K562 (cell line): Measurements from ENCODE around the gene GAA. TPM values are rescaled to one million over a fixed set of nuclear protein-coding genes. Genes with fewer than 3 reads are reported as not detected.
A peak's percentile ranks its signal among the peaks of the same experiment; 100 is the strongest.

Experiments used
- ATAC-seq: fragments of 200-7000 bp; cut with Tn5 transposase; 3 replicates; pipeline ENCODE4 v1.9.1; 2020; ENCODE audit warnings: moderate library complexity
- BruUV-seq: library from RNA; stranded (reverse); fragments of 400-500 nt; replicated peaks from 2 replicates; lab custom pipeline; 2021; lab: Mats Ljungman, UMichigan
- CTCF ChIA-PET: fragments of 300-600 bp; formaldehyde crosslinking; extraction: SDS; loops from one replicate; lab custom pipeline; 2021; ENCODE audit warnings: low intra/inter-chr PET ratio; lab: Yijun Ruan, JAX
- POLR2A ChIA-PET: fragments of 300-600, 350-650 bp; sonication (Branson Sonifier 250); formaldehyde crosslinking; extraction: SDS; loops from one replicate; lab custom pipeline; 2021; ENCODE audit warnings: antibody characterized with exemption, inconsistent platforms; lab: Yijun Ruan, JAX
- DNase-seq, 4 experiments: peaks; one replicate each; pipeline versions ENCODE4 v3.0.0 to v3.0.0-alpha.2; 2011 to 2018; ENCODE audit warnings: low spot score in 3 of 4, mixed read lengths in 3 of 4; ENCODE audit errors: extremely low read depth in 1 of 4
- FAIRE-seq: peaks from 2 replicates; lab custom pipeline; 2011; peaks lifted over from hg19 to GRCh38; lab: Jason Lieb, UNC
- H2AFZ ChIP-seq: 2 replicates; pipeline ENCODE4 v1.6.0; 2011; ENCODE audit warnings: low read depth, low read length, control low read depth, inconsistent platforms
- H3K27ac ChIP-seq: fragments of 200-600 bp; 3 replicates; pipeline ENCODE4 v1.8.0; 2011; ENCODE audit warnings: low read depth, mild to moderate bottlenecking, control low read depth, inconsistent platforms, low read length, moderate library complexity, mixed read lengths; ENCODE audit errors: extremely low read depth
- H3K27me3 ChIP-seq, 2 experiments: fragments of 300-600 bp in 1 of 2; 2 replicates in 1 of 2; 3 replicates in 1 of 2; pipeline versions ENCODE4 v1.6.0 to v1.8.0; 2011; ENCODE audit warnings: inconsistent platforms in 2 of 2, low read length in 2 of 2, mild to moderate bottlenecking in 1 of 2, mixed read lengths in 1 of 2, moderate library complexity in 1 of 2; ENCODE audit not compliant: control insufficient read depth in 2 of 2, insufficient read depth in 2 of 2
- H3K36me3 ChIP-seq: fragments of 300-600 bp; 3 replicates; pipeline ENCODE4 v1.8.0; 2011; ENCODE audit warnings: mild to moderate bottlenecking, low read length, inconsistent platforms; ENCODE audit not compliant: control insufficient read depth, insufficient read depth
- H3K4me1 ChIP-seq, 2 experiments: fragments of 200-600 bp in 1 of 2; replicated peaks in 1 of 2; 2 replicates in 1 of 2; 3 replicates in 1 of 2; pipeline versions ENCODE4 v1.5.1 to v1.8.0; 2011; ENCODE audit warnings: inconsistent platforms in 2 of 2, low read length in 2 of 2, mild to moderate bottlenecking in 1 of 2, mixed read lengths in 1 of 2, moderate library complexity in 1 of 2; ENCODE audit not compliant: control insufficient read depth in 2 of 2, insufficient read depth in 2 of 2
- H3K4me2 ChIP-seq: 2 replicates; pipeline ENCODE4 v1.6.1; 2011; ENCODE audit warnings: low read length, control low read depth, inconsistent platforms, mixed read lengths; ENCODE audit not compliant: insufficient read depth
- H3K4me3 ChIP-seq: fragments of 200-600 bp; sonication (generic), shearing (Covaris generic); 2 replicates; pipeline ENCODE4 v1.5.1; 2016; ENCODE audit warnings: control low read depth, inconsistent platforms
- H3K79me2 ChIP-seq: fragments of 200-600 bp; 3 replicates; pipeline ENCODE4 v1.8.0; 2011; ENCODE audit warnings: low read length, inconsistent platforms; ENCODE audit not compliant: control insufficient read depth, insufficient read depth
- H3K9ac ChIP-seq, 2 experiments: 2 replicates each; pipeline versions ENCODE4 v1.6.0 to v1.6.1; 2011; ENCODE audit warnings: low read depth in 2 of 2, low read length in 2 of 2, control low read depth in 1 of 2, inconsistent platforms in 1 of 2, mild to moderate bottlenecking in 1 of 2, mixed read lengths in 1 of 2; ENCODE audit not compliant: insufficient read depth in 1 of 2
- H3K9me1 ChIP-seq: one replicate; pipeline ENCODE4 v1.6.0; 2011; ENCODE audit warnings: inconsistent platforms, mild to moderate bottlenecking, low read length, moderate library complexity; ENCODE audit not compliant: control insufficient read depth, insufficient read depth
- H3K9me3 ChIP-seq: replicated peaks from 2 replicates; pipeline ENCODE4 v1.5.1; 2011; ENCODE audit warnings: low read depth, low read length, inconsistent platforms; ENCODE audit not compliant: control insufficient read depth, insufficient read depth
- H4K20me1 ChIP-seq: replicated peaks from 2 replicates; pipeline ENCODE4 v1.6.1; 2011; ENCODE audit warnings: low read length, inconsistent platforms, mixed read lengths; ENCODE audit not compliant: control insufficient read depth, insufficient read depth
- ATF1 ChIP-seq, 2 experiments: fragments of 450-650 bp in 1 of 2; IDR thresholded peaks; 2 replicates each; pipeline ENCODE4 v1.6.1; 2016; ENCODE audit warnings: missing compliant biosample characterization in 1 of 2, missing genetic modification characterization in 1 of 2
- ATF3 ChIP-seq, 2 experiments: fragments of 450-650 bp in 1 of 2; sonication (generic) in 1 of 2; formaldehyde crosslinking in 1 of 2; IDR thresholded peaks in 1 of 2; conservative IDR thresholded peaks in 1 of 2; 2 replicates each; pipeline versions ENCODE4 v1.6.1 to v1.8.1; 2016 to 2023; ENCODE audit warnings: mild to moderate bottlenecking in 2 of 2, moderate library complexity in 2 of 2, inconsistent platforms in 1 of 2, missing genetic modification reagents in 1 of 2
- CBFA2T2 ChIP-seq: fragments of 450-650 bp; conservative IDR thresholded peaks from 2 replicates; pipeline ENCODE4 v1.6.1; 2017; ENCODE audit warnings: mild to moderate bottlenecking
- CBFA2T3 ChIP-seq: fragments of 450-650 bp; IDR thresholded peaks from 2 replicates; pipeline ENCODE4 v1.6.1; 2017
- CBX2 ChIP-seq: fragments of 200-600 bp; sonication (generic); IDR thresholded peaks from one replicate; pipeline ENCODE4 v1.6.1; 2012; ENCODE audit warnings: mild to moderate bottlenecking, low read length, inconsistent platforms; ENCODE audit not compliant: insufficient read depth, poor library complexity, severe bottlenecking
- FOSL1 ChIP-seq: fragments of 200-800 bp; sonication (Bioruptor generic); conservative IDR thresholded peaks from 2 replicates; pipeline ENCODE4 v1.6.1; 2016; ENCODE audit warnings: missing genetic modification characterization, missing compliant biosample characterization
- FUS ChIP-seq: fragments of 200-400 bp; formaldehyde crosslinking; optimal IDR thresholded peaks from 2 replicates; pipeline ENCODE3; 2017; ENCODE audit warnings: low read depth, low read length
- MAX ChIP-seq: sonication (generic); formaldehyde crosslinking; IDR thresholded peaks from 2 replicates; pipeline ENCODE4 v1.9.0; 2022; ENCODE audit warnings: mild to moderate bottlenecking, missing genetic modification reagents
- MTA2 ChIP-seq: fragments of 450-650 bp; IDR thresholded peaks from 2 replicates; pipeline ENCODE4 v1.6.1; 2016; ENCODE audit warnings: low read depth
- RFX5 ChIP-seq: IDR thresholded peaks from 2 replicates; pipeline ENCODE4 v1.6.1; 2011; ENCODE audit warnings: low read depth, mild to moderate bottlenecking, improper control_type of control experiment, low read length
- SNAPC5 ChIP-seq: fragments of 250-450 bp; sonication (Bioruptor Pico); IDR thresholded peaks from 2 replicates; pipeline ENCODE4 v1.8.0; 2021; ENCODE audit warnings: moderate library complexity, mild to moderate bottlenecking, inconsistent platforms
- TCF3 ChIP-seq: sonication (generic); formaldehyde crosslinking; IDR thresholded peaks from 2 replicates; pipeline ENCODE4 v1.4.0; 2020; ENCODE audit warnings: mild to moderate bottlenecking, missing genetic modification reagents
- ZNF311 ChIP-seq: fragments of 250-450 bp; sonication (Bioruptor Pico); IDR thresholded peaks from 2 replicates; pipeline ENCODE4 v1.4.0; 2020; ENCODE audit warnings: mild to moderate bottlenecking, moderate library complexity
- WGBS: fragments of 100-300 bp; shearing (Covaris generic); methylation state at CpG from one replicate; pipeline ENCODE4 v1.1.6; 2016; ENCODE audit warnings: low coverage, mixed read lengths; ENCODE audit not compliant: insufficient coverage; ENCODE audit errors: missing lambda C conversion rate; 5-methylcytosine and 5-hydroxymethylcytosine counted together
- in situ Hi-C: fragments of 300-500 bp; cut with MboI; formaldehyde crosslinking; loops from 4 replicates; pipeline ENCODE4 v1.15.0; 2018; ENCODE audit warnings: inconsistent platforms, mixed read lengths
- intact Hi-C: fragments of 100-400 bp; cut with micrococcal nuclease; formaldehyde crosslinking; loops from 2 replicates; pipeline ENCODE4 v1.14.2; 2022
- polyA plus RNA-seq, 8 experiments: library from polyadenylated mRNA; depleted of rRNA in 4 of 8; stranded (reverse) in 5 of 8; unstranded in 3 of 8; fragments of >200 nt; fragmentation: Nextera tagmentation in 2 of 8; fragmentation: Illumina TruSeq in 1 of 8; extraction: Ambion mirVana in 2 of 8; extraction: Trizol in 1 of 8; gene quantifications; 2 replicates each; pipeline versions ENCODE4 v1.2.1 to v1.2.3, GENCODE V29; 2011 to 2014; ENCODE audit warnings: inconsistent platforms in 1 of 8, missing spikeins in 1 of 8
- total RNA-seq, 7 experiments: library from RNA; depleted of rRNA in 6 of 7; stranded (reverse); fragments of >200 nt in 6 of 7; fragmentation: Illumina TruSeq in 2 of 7; extraction: Trizol in 2 of 7; gene quantifications; 2 replicates each; pipeline versions ENCODE4 v1.2.1 to v1.2.3, GENCODE V29; 2011 to 2021; ENCODE audit warnings: low replicate concordance in 1 of 7

The GAA gene
- total and polyA plus RNA-seq, 9 of the 15 experiments (the other 6 are each of a cell fraction or from before 2014, with no cell fraction given), result 0.15 to 6.4 (median 1.7) TPM

GRCh38 chr17:80122926-80123505, 21.6 kb downstream of the GAA start:
- H3K4me3 ChIP-seq, result no peak overlapping the region
- peaks cover 0 to 25% of the 10 kb centered on the region in 2 experiments; a peak in 2 of 5 replicates for H3K4me1 ChIP-seq
- in situ Hi-C loops, result no loop called here
- TF ChIP-seq ZNF311 (CRISPR knock-in tag) (no peak), CBFA2T3 (0 out of 2 replicates have a peak, but pooled peaks have one; percentile 15), MTA2 (no peak)
- no peaks in the 10 kb centered on the region for H3K9me3 ChIP-seq
- intact Hi-C loops, result no loop called here
- no TSS peak for BruUV-seq
- FAIRE-seq (no peak), DNase-seq (no peak), ATAC-seq (no peak)
- H3K27ac ChIP-seq, result no peak overlapping the region
- ChIA-PET CTCF (interaction anchor here (0.5 kb wide), 1 partner anchor 116 kb away, joined by 3 read pairs; no protein-coding TSS in a partner anchor), POLR2A (interaction anchor here (0.5 to 2.0 kb wide), 4 partner anchors 11 to 148 kb away, joined by 3 to 24 read pairs (median 4); no protein-coding TSS in a partner anchor)
- no peaks in the 10 kb centered on the region for H4K20me1 ChIP-seq
- no peak overlapping the region for H2AFZ ChIP-seq
- H3K9me1 ChIP-seq, result no peaks in the 10 kb centered on the region
- no peaks in the 10 kb centered on the region for H3K36me3 ChIP-seq
- H3K79me2 ChIP-seq, result no peaks in the 10 kb centered on the region
- no peak overlapping the region for H3K4me2 ChIP-seq
- peaks cover 33 to 55% of the 10 kb centered on the region in 2 experiments; a peak in 4 of 5 replicates for H3K27me3 ChIP-seq
- 12% methylated on average over 6 of the region's 6 CpGs for WGBS
- no peak overlapping the region for H3K9ac ChIP-seq

- no peak for DNase-seq
- CTCF ChIA-PET, result interaction anchor here (0.5 kb wide), 1 partner anchor 117 kb away, joined by 3 read pairs; no protein-coding TSS in a partner anchor
Observed at GRCh38 chr17:80123791-80124190, 22.4 kb downstream of the GAA start.

More at GRCh38 chr17:80123791-80124190, 22.4 kb downstream of the GAA start:
- POLR2A ChIA-PET, result interaction anchor here (0.7 to 2.0 kb wide), 4 partner anchors 10 to 315 kb away, joined by 3 to 24 read pairs (median 4); no protein-coding TSS in a partner anchor
- no peaks in the 10 kb centered on the region for H3K9me1 ChIP-seq
- H3K4me3 ChIP-seq, result no peak overlapping the region
- BruUV-seq, result no TSS peak
- H4K20me1 ChIP-seq, result no peaks in the 10 kb centered on the region
- H3K27me3 ChIP-seq, result peaks cover 32 to 47% of the 10 kb centered on the region in 2 experiments; a peak in 4 of 5 replicates
- no peak overlapping the region; a peak in 1 of 4 replicates for H3K9ac ChIP-seq
- peaks cover 0 to 17% of the 10 kb centered on the region in 2 experiments; a peak in 2 of 5 replicates for H3K4me1 ChIP-seq
- no peak overlapping the region for H3K27ac ChIP-seq
- no peak for FAIRE-seq
- no peaks in the 10 kb centered on the region for H3K36me3 ChIP-seq
- H2AFZ ChIP-seq, result no peak overlapping the region
- in situ Hi-C loops, result no loop called here
- no peaks in the 10 kb centered on the region for H3K9me3 ChIP-seq
- TF ChIP-seq CBFA2T2 (peak; percentile 67), CBFA2T3 (peak; percentile 65), CBX2 (no peak), MAX (CRISPR knock-in tag) (peak; percentile 25; the same call in 1 of the 2 replicates), ATF1 (CRISPR knock-in tag; IDR thresholded peaks at IDR 0.05) (no peak), ATF1 (tag; IDR thresholded peaks at IDR 0.05) (no peak), SNAPC5 (CRISPR knock-in tag) (no peak), ATF3 (IDR thresholded peaks at IDR 0.05) (peak; percentile 18; the same call in 1 of the 2 replicates), ATF3 (CRISPR knock-in tag; conservative IDR thresholded peaks at IDR 0.05) (no peak), RFX5 (no peak), TCF3 (CRISPR knock-in tag) (0 out of 2 replicates have a peak, but pooled peaks have one; percentile 29), FUS (no peak), FOSL1 (tag) (peak; percentile 64)
- 17% methylated on average over 14 of the region's 15 CpGs for WGBS
- no peak overlapping the region for H3K4me2 ChIP-seq
- H3K79me2 ChIP-seq, result no peaks in the 10 kb centered on the region
- intact Hi-C loops, result loop anchor here (1.0 kb wide), 1 partner anchor 41 kb away; no protein-coding TSS in a partner anchor
- ATAC-seq, result no peak
